SJCRH30 (cell line): ENCODE measurements around the gene MLYCD. TPM values are rescaled to one million over a fixed set of nuclear protein-coding genes. Genes with fewer than 3 reads are reported as not detected.

ENCODE experiments used
- DNase-seq, 2 experiments: peaks; one replicate each; pipeline ENCODE4 v3.0.0-alpha.2; 2015 to 2020
- H3K27ac ChIP-seq: fragments of 250-450 bp; sonication (Bioruptor Pico); 2 replicates; pipeline ENCODE4 v1.5.1; 2020; ENCODE audit warnings: mild to moderate bottlenecking, moderate library complexity
- H3K27me3 ChIP-seq: fragments of 250-450 bp; sonication (Bioruptor Pico); 2 replicates; pipeline ENCODE4 v1.5.1; 2020; ENCODE audit warnings: mild to moderate bottlenecking, moderate library complexity
- H3K36me3 ChIP-seq: fragments of 250-450 bp; sonication (Bioruptor Pico); 2 replicates; pipeline ENCODE4 v1.5.1; 2020; ENCODE audit warnings: mild to moderate bottlenecking, moderate library complexity
- H3K4me1 ChIP-seq: fragments of 250-450 bp; sonication (Bioruptor Pico); 2 replicates; pipeline ENCODE4 v1.5.1; 2020; ENCODE audit warnings: mild to moderate bottlenecking, moderate library complexity
- H3K4me3 ChIP-seq: fragments of 250-450 bp; sonication (Bioruptor Pico); 2 replicates; pipeline ENCODE4 v1.5.1; 2020; ENCODE audit warnings: mild to moderate bottlenecking, moderate library complexity
- H3K9me3 ChIP-seq: fragments of 250-450 bp; sonication (Bioruptor Pico); replicated peaks from 2 replicates; pipeline ENCODE4 v1.5.1; 2020; ENCODE audit warnings: mild to moderate bottlenecking, moderate library complexity
- total RNA-seq: library from RNA; depleted of rRNA; stranded (reverse); fragments of >200 nt; shearing (Covaris generic); gene quantifications from 2 replicates; pipeline ENCODE4 v1.2.3, GENCODE V29; 2014

Gene MLYCD
- total RNA-seq, 1 experiment from 2014 or later = 1.1 TPM

GRCh38 chr16:83887080-83887479 is 11.8 kb upstream of the MLYCD start:
- Histone ChIP-seq H3K4me3 (no peak overlapping the region), H3K4me1 (no peaks in the 10 kb centered on the region), H3K9me3 (no peaks in the 10 kb centered on the region), H3K27ac (no peak overlapping the region), H3K27me3 (no peaks in the 10 kb centered on the region), H3K36me3 (no peaks in the 10 kb centered on the region)
- DNase-seq = peak; percentile 16 to 45

GRCh38 chr16:83887564-83887963 is 11.4 kb upstream of the MLYCD start:
- H3K27me3 ChIP-seq = no peaks in the 10 kb centered on the region
- H3K4me1 ChIP-seq = no peaks in the 10 kb centered on the region
- no peak overlapping the region for H3K27ac ChIP-seq
- no peaks in the 10 kb centered on the region for H3K9me3 ChIP-seq
- DNase-seq = no peak
- H3K36me3 ChIP-seq = no peaks in the 10 kb centered on the region
- no peak overlapping the region for H3K4me3 ChIP-seq

- Histone ChIP-seq H3K36me3 (no peaks in the 10 kb centered on the region), H3K4me1 (no peaks in the 10 kb centered on the region), H3K27me3 (no peaks in the 10 kb centered on the region), H3K4me3 (no peak overlapping the region), H3K27ac (no peak overlapping the region), H3K9me3 (no peaks in the 10 kb centered on the region)
- DNase-seq = no peak
Measured at GRCh38 chr16:83888672-83889044, 10.3 kb upstream of the MLYCD start.

- H3K36me3 ChIP-seq = no peaks in the 10 kb centered on the region
- H3K9me3 ChIP-seq = no peaks in the 10 kb centered on the region
- H3K27ac ChIP-seq = no peak overlapping the region
- no peak overlapping the region for H3K4me3 ChIP-seq
- no peaks in the 10 kb centered on the region for H3K27me3 ChIP-seq
- no peaks in the 10 kb centered on the region for H3K4me1 ChIP-seq
- DNase-seq = no peak
Measured at GRCh38 chr16:83890359-83890758, 8.6 kb upstream of the MLYCD start.

GRCh38 chr16:83891742-83892141 is 7.2 kb upstream of the MLYCD start:
- Histone ChIP-seq H3K9me3 (no peaks in the 10 kb centered on the region), H3K4me1 (no peaks in the 10 kb centered on the region), H3K36me3 (no peaks in the 10 kb centered on the region), H3K4me3 (no peak overlapping the region), H3K27ac (no peak overlapping the region), H3K27me3 (no peaks in the 10 kb centered on the region)
- no peak for DNase-seq

- Histone ChIP-seq H3K27me3 (no peaks in the 10 kb centered on the region), H3K27ac (no peak overlapping the region), H3K4me3 (no peak overlapping the region)
Measured at GRCh38 chr16:83895243-83895642, 3.7 kb upstream of the MLYCD start.

GRCh38 chr16:83895942-83896341 is 3.0 kb upstream of the MLYCD start:
- Histone ChIP-seq H3K4me1 (no peaks in the 10 kb centered on the region), H3K4me3 (no peak overlapping the region), H3K36me3 (no peaks in the 10 kb centered on the region), H3K27me3 (no peaks in the 10 kb centered on the region), H3K9me3 (no peaks in the 10 kb centered on the region), H3K27ac (no peak overlapping the region)
- no peak for DNase-seq

More at GRCh38 chr16:83895243-83895642, 3.7 kb upstream of the MLYCD start:
- DNase-seq = no peak
- Histone ChIP-seq H3K36me3 (no peaks in the 10 kb centered on the region), H3K4me1 (no peaks in the 10 kb centered on the region), H3K9me3 (no peaks in the 10 kb centered on the region)

GRCh38 chr16:83899272-83899897 is 470 bp downstream of the MLYCD start:
- Histone ChIP-seq H3K27me3 (no peaks in the 10 kb centered on the region), H3K27ac (peak overlapping the region; percentile 71), H3K36me3 (no peaks in the 10 kb centered on the region), H3K4me1 (peaks cover 9% of the 10 kb centered on the region), H3K9me3 (no peaks in the 10 kb centered on the region), H3K4me3 (peak overlapping the region; percentile 89)
- peak; percentile 41 to 47 for DNase-seq

- Histone ChIP-seq H3K4me1 (peaks cover 9% of the 10 kb centered on the region), H3K27ac (no peak overlapping the region), H3K36me3 (no peaks in the 10 kb centered on the region), H3K4me3 (peak overlapping the region; percentile 89), H3K9me3 (no peaks in the 10 kb centered on the region), H3K27me3 (no peaks in the 10 kb centered on the region)
- DNase-seq = no peak
Measured at GRCh38 chr16:83899978-83900377, 1.1 kb downstream of the MLYCD start.

GRCh38 chr16:83900571-83900970 is 1.7 kb downstream of the MLYCD start:
- peaks cover 9% of the 10 kb centered on the region for H3K4me1 ChIP-seq
- H3K27ac ChIP-seq = no peak overlapping the region
- H3K4me3 ChIP-seq = no peak overlapping the region
- H3K9me3 ChIP-seq = no peaks in the 10 kb centered on the region
- no peaks in the 10 kb centered on the region for H3K27me3 ChIP-seq
- H3K36me3 ChIP-seq = no peaks in the 10 kb centered on the region
- no peak for DNase-seq

- Histone ChIP-seq H3K4me3 (no peak overlapping the region), H3K9me3 (no peaks in the 10 kb centered on the region), H3K4me1 (peaks cover 9% of the 10 kb centered on the region), H3K27ac (no peak overlapping the region), H3K27me3 (no peaks in the 10 kb centered on the region), H3K36me3 (no peaks in the 10 kb centered on the region)
- no peak for DNase-seq
Measured at GRCh38 chr16:83901101-83901500, 2.2 kb downstream of the MLYCD start.

- no peak overlapping the region for H3K27ac ChIP-seq
- peaks cover 9% of the 10 kb centered on the region for H3K4me1 ChIP-seq
- peak; percentile 66 to 73 for DNase-seq
- H3K36me3 ChIP-seq = no peaks in the 10 kb centered on the region
- H3K27me3 ChIP-seq = no peaks in the 10 kb centered on the region
- no peaks in the 10 kb centered on the region for H3K9me3 ChIP-seq
- H3K4me3 ChIP-seq = no peak overlapping the region
Measured at GRCh38 chr16:83903751-83904150, 4.8 kb downstream of the MLYCD start.

- no peak overlapping the region for H3K27ac ChIP-seq
- no peaks in the 10 kb centered on the region for H3K36me3 ChIP-seq
- no peaks in the 10 kb centered on the region for H3K9me3 ChIP-seq
- H3K4me1 ChIP-seq = peaks cover 9% of the 10 kb centered on the region
- no peak for DNase-seq
- H3K27me3 ChIP-seq = no peaks in the 10 kb centered on the region
- H3K4me3 ChIP-seq = no peak overlapping the region
Measured at GRCh38 chr16:83906683-83907082, 7.8 kb downstream of the MLYCD start.

GRCh38 chr16:83907111-83907510 is 8.2 kb downstream of the MLYCD start:
- H3K4me3 ChIP-seq = no peak overlapping the region
- H3K4me1 ChIP-seq = peaks cover 9% of the 10 kb centered on the region
- no peaks in the 10 kb centered on the region for H3K9me3 ChIP-seq
- no peaks in the 10 kb centered on the region for H3K36me3 ChIP-seq
- no peaks in the 10 kb centered on the region for H3K27me3 ChIP-seq
- H3K27ac ChIP-seq = no peak overlapping the region
- DNase-seq = no peak

GRCh38 chr16:83907631-83908250 is 8.8 kb downstream of the MLYCD start:
- no peaks in the 10 kb centered on the region for H3K9me3 ChIP-seq
- H3K27me3 ChIP-seq = no peaks in the 10 kb centered on the region
- no peak overlapping the region for H3K4me3 ChIP-seq
- no peaks in the 10 kb centered on the region for H3K36me3 ChIP-seq
- DNase-seq = no peak
- H3K27ac ChIP-seq = no peak overlapping the region
- peaks cover 12% of the 10 kb centered on the region for H3K4me1 ChIP-seq

- H3K27ac ChIP-seq = no peak overlapping the region
Measured at GRCh38 chr16:83908798-83909197, 9.9 kb downstream of the MLYCD start.

More at GRCh38 chr16:83908798-83909197, 9.9 kb downstream of the MLYCD start:
- no peaks in the 10 kb centered on the region for H3K36me3 ChIP-seq
- no peak overlapping the region for H3K4me3 ChIP-seq
- H3K9me3 ChIP-seq = no peaks in the 10 kb centered on the region
- peaks cover 12% of the 10 kb centered on the region for H3K4me1 ChIP-seq
- no peak for DNase-seq
- no peaks in the 10 kb centered on the region for H3K27me3 ChIP-seq
